ENCODE data around the gene PBX1.

PBX1 gene

GRCh38 chr1:164617377-164618201 is 58.6 kb downstream of the PBX1 start:
- no peak for TF ChIP-seq JUND (IDR thresholded peaks at IDR 0.05; ENCODE audit: low read depth)
- peak in 1 of 2 experiments; percentile 62 for DNase-seq (ENCODE audit: low read depth in 1 of 2, low spot score in 1 of 2)
- in situ Hi-C loops (cut with HindIII; ENCODE audit: low pct_unique_long_range_greater_than_20kb, low sequenced_read_pairs), result no loop called here

GRCh38 chr1:164618202-164618564 is 59.2 kb downstream of the PBX1 start:
- DNase-seq (ENCODE audit: low read depth in 1 of 2, low spot score in 1 of 2), result no peak
- no peak for TF ChIP-seq JUND (IDR thresholded peaks at IDR 0.05; ENCODE audit: low read depth)
- in situ Hi-C loops (cut with HindIII; ENCODE audit: low pct_unique_long_range_greater_than_20kb, low sequenced_read_pairs), result no loop called here

GRCh38 chr1:164619006-164619784 is 60.2 kb downstream of the PBX1 start:
- DNase-seq (ENCODE audit: low read depth in 1 of 2, low spot score in 1 of 2), result no peak
- no peak for TF ChIP-seq JUND (IDR thresholded peaks at IDR 0.05; ENCODE audit: low read depth)
- in situ Hi-C loops (cut with HindIII; ENCODE audit: low pct_unique_long_range_greater_than_20kb, low sequenced_read_pairs), result no loop called here

- in situ Hi-C loops (cut with HindIII; ENCODE audit: low pct_unique_long_range_greater_than_20kb, low sequenced_read_pairs), result no loop called here
- DNase-seq (ENCODE audit: low read depth in 1 of 2, low spot score in 1 of 2), result no peak
- TF ChIP-seq JUND (IDR thresholded peaks at IDR 0.05; ENCODE audit: low read depth), result no peak
These were observed 63.3 kb downstream of the PBX1 start for GRCh38 chr1:164622068-164622845.

GRCh38 chr1:164623805-164624204 is 64.8 kb downstream of the PBX1 start:
- in situ Hi-C loops (cut with HindIII; ENCODE audit: low pct_unique_long_range_greater_than_20kb, low sequenced_read_pairs), result no loop called here
- TF ChIP-seq JUND (IDR thresholded peaks at IDR 0.05; ENCODE audit: low read depth), result no peak
- no peak for DNase-seq (ENCODE audit: low read depth in 1 of 2, low spot score in 1 of 2)

- DNase-seq (ENCODE audit: low read depth in 1 of 2, low spot score in 1 of 2), result no peak
- in situ Hi-C loops (cut with HindIII; ENCODE audit: low pct_unique_long_range_greater_than_20kb, low sequenced_read_pairs), result no loop called here
- TF ChIP-seq JUND (IDR thresholded peaks at IDR 0.05; ENCODE audit: low read depth), result no peak
These were observed 65.4 kb downstream of the PBX1 start for GRCh38 chr1:164624400-164624799.

- no peak for DNase-seq (ENCODE audit: low read depth in 1 of 2, low spot score in 1 of 2)
- in situ Hi-C loops (cut with HindIII; ENCODE audit: low pct_unique_long_range_greater_than_20kb, low sequenced_read_pairs), result no loop called here
These were observed 66.1 kb downstream of the PBX1 start for GRCh38 chr1:164625004-164625617.

GRCh38 chr1:164628772-164629171 is 69.8 kb downstream of the PBX1 start:
- in situ Hi-C loops (cut with HindIII; ENCODE audit: low pct_unique_long_range_greater_than_20kb, low sequenced_read_pairs), result no loop called here
- DNase-seq (ENCODE audit: low read depth in 1 of 2, low spot score in 1 of 2), result no peak
- no peak for TF ChIP-seq JUND (IDR thresholded peaks at IDR 0.05; ENCODE audit: low read depth)

More at GRCh38 chr1:164625004-164625617, 66.1 kb downstream of the PBX1 start:
- no peak for TF ChIP-seq JUND (IDR thresholded peaks at IDR 0.05; ENCODE audit: low read depth)

GRCh38 chr1:164629971-164630370 is 71.0 kb downstream of the PBX1 start:
- no peak for TF ChIP-seq JUND (IDR thresholded peaks at IDR 0.05; ENCODE audit: low read depth)
- no peak for DNase-seq (ENCODE audit: low read depth in 1 of 2, low spot score in 1 of 2)
- in situ Hi-C loops (cut with HindIII; ENCODE audit: low pct_unique_long_range_greater_than_20kb, low sequenced_read_pairs), result no loop called here

- in situ Hi-C loops (cut with HindIII; ENCODE audit: low pct_unique_long_range_greater_than_20kb, low sequenced_read_pairs), result no loop called here
- DNase-seq (ENCODE audit: low read depth in 1 of 2, low spot score in 1 of 2), result no peak
- no peak for TF ChIP-seq JUND (IDR thresholded peaks at IDR 0.05; ENCODE audit: low read depth)
These were observed 71.8 kb downstream of the PBX1 start for GRCh38 chr1:164630626-164631396.

- DNase-seq (ENCODE audit: low read depth in 1 of 2, low spot score in 1 of 2), result no peak
- in situ Hi-C loops (cut with HindIII; ENCODE audit: low pct_unique_long_range_greater_than_20kb, low sequenced_read_pairs), result no loop called here
These were observed 72.8 kb downstream of the PBX1 start for GRCh38 chr1:164631751-164632150.

More at GRCh38 chr1:164631751-164632150, 72.8 kb downstream of the PBX1 start:
- no peak for TF ChIP-seq JUND (IDR thresholded peaks at IDR 0.05; ENCODE audit: low read depth)
